NCI-H2196 (cell line): ENCODE results near the gene TCTN3.
"Not testable (repeated sequence)": the region's sequence is repeated elsewhere in the genome, so short reads cannot be mapped to it uniquely, and the experiment has no call there.

Experiments used
- DNase-seq: peaks from one replicate; lab custom pipeline; 2025; ENCODE audit not compliant: unreplicated experiment; lab: John Stamatoyannopoulos, UW

TCTN3 gene

GRCh38 chr10:95691281-95691680 is 2.4 kb downstream of the TCTN3 start:
- no peak for DNase-seq

GRCh38 chr10:95688648-95689047 is 5.1 kb downstream of the TCTN3 start:
- no peak for DNase-seq

- no peak for DNase-seq
These were observed 9.8 kb downstream of the TCTN3 start for GRCh38 chr10:95683966-95684365.

GRCh38 chr10:95675403-95676116 is 18.2 kb downstream of the TCTN3 start:
- no peak for DNase-seq

- no peak for DNase-seq
These were observed 19.1 kb downstream of the TCTN3 start for GRCh38 chr10:95674643-95675042.

- DNase-seq = not testable (repeated sequence)
These were observed 21.1 kb downstream of the TCTN3 start for GRCh38 chr10:95672641-95673040.

GRCh38 chr10:95664543-95664942 is 29.2 kb downstream of the TCTN3 start:
- no peak for DNase-seq

- DNase-seq = no peak
These were observed 30.2 kb downstream of the TCTN3 start for GRCh38 chr10:95663496-95663895.

GRCh38 chr10:95661818-95662217 is 31.9 kb downstream of the TCTN3 start:
- DNase-seq = no peak

- no peak for DNase-seq
These were observed 33.4 kb downstream of the TCTN3 start for GRCh38 chr10:95660283-95660682.

- DNase-seq = no peak
These were observed 36.5 kb downstream of the TCTN3 start for GRCh38 chr10:95657250-95657649.

- peak; percentile 69 for DNase-seq
These were observed 37.2 kb downstream of the TCTN3 start, which contains the start of gene ALDH18A1 for GRCh38 chr10:95656291-95657164. ALDH18A1 (minus strand) TSS chr10:95656711; CDS start chr10:95653377, 3,334 bp downstream.

- no peak for DNase-seq
These were observed 38.0 kb downstream of the TCTN3 start for GRCh38 chr10:95655571-95656290.

- no peak for DNase-seq
These were observed 39.8 kb downstream of the TCTN3 start for GRCh38 chr10:95653895-95654294.

- no peak for DNase-seq
These were observed 42.2 kb downstream of the TCTN3 start for GRCh38 chr10:95651346-95652060.

- DNase-seq = no peak
These were observed 43.5 kb downstream of the TCTN3 start for GRCh38 chr10:95650232-95650631.

GRCh38 chr10:95648138-95648537 is 45.6 kb downstream of the TCTN3 start:
- no peak for DNase-seq

GRCh38 chr10:95646160-95646559 is 47.6 kb downstream of the TCTN3 start:
- DNase-seq = no peak

- no peak for DNase-seq
These were observed 48.8 kb downstream of the TCTN3 start for GRCh38 chr10:95644901-95645300.

- DNase-seq = no peak
These were observed 52.8 kb downstream of the TCTN3 start for GRCh38 chr10:95640891-95641315.

- DNase-seq = no peak
These were observed 55.8 kb downstream of the TCTN3 start for GRCh38 chr10:95637911-95638310.
